ENCODE data around the gene LGR4.

GRCh38 chr11:27403195-27403594 lies 69.4 kb downstream of the LGR4 start:
- TF ChIP-seq POLR2A (IDR thresholded peaks at IDR 0.05) (no peak), CTCF (IDR thresholded peaks at IDR 0.05) (no peak)

All from Peyer's patch (tissue), 4 donors.